GM12878 (cell line): Measurements from ENCODE around the gene SYPL1. TPM values are rescaled to one million over a fixed set of nuclear protein-coding genes. Genes with fewer than 3 reads are reported as not detected.

Experiments
- ATAC-seq: fragments of 200-7000 bp; cut with Tn5 transposase; 3 replicates; pipeline ENCODE4 v1.9.1; 2020; ENCODE audit warnings: mild to moderate bottlenecking, moderate library complexity
- BruUV-seq: library from RNA; stranded (reverse); fragments of 400-500 nt; replicated peaks from 2 replicates; lab custom pipeline; 2021; lab: Mats Ljungman, UMichigan
- CTCF ChIA-PET: fragments of 300-600 bp; sonication (Branson Sonifier 250); formaldehyde crosslinking; extraction: SDS; loops from one replicate; lab custom pipeline; 2021; ENCODE audit warnings: inconsistent platforms; lab: Yijun Ruan, JAX
- POLR2A ChIA-PET: fragments of 350-600 bp; formaldehyde crosslinking; extraction: SDS; loops from one replicate; lab custom pipeline; 2021; ENCODE audit warnings: inconsistent platforms; lab: Charles Lee
- RAD21 ChIA-PET: fragments of 300-600 bp; sonication (Branson Sonifier 250); formaldehyde crosslinking; loops from one replicate; lab custom pipeline; 2023; ENCODE audit warnings: antibody characterized with exemption; ENCODE audit not compliant: unreplicated experiment; lab: Charles Lee
- SMC1A ChIA-PET: fragments of 300-600 bp; sonication (Branson Sonifier 250); formaldehyde crosslinking; loops from one replicate; lab custom pipeline; 2023; ENCODE audit not compliant: unreplicated experiment, uncharacterized antibody; lab: Charles Lee
- DNase-seq: peaks from one replicate; pipeline ENCODE4 v3.0.0-alpha.2; 2011; ENCODE audit warnings: low read depth, low spot score
- FAIRE-seq: peaks from 3 replicates; lab custom pipeline; 2011; peaks lifted over from hg19 to GRCh38; lab: Jason Lieb, UNC
- H2AFZ ChIP-seq: 2 replicates; pipeline ENCODE4 v1.6.0; 2011; ENCODE audit warnings: low read depth, low read length, control low read depth; ENCODE audit not compliant: control insufficient read depth
- H3K27ac ChIP-seq: 2 replicates; pipeline ENCODE4 v1.5.1; 2011; ENCODE audit warnings: control low read depth; ENCODE audit not compliant: control insufficient read depth, insufficient read depth
- H3K27me3 ChIP-seq, 2 experiments: replicated peaks in 1 of 2; 2 replicates each; pipeline versions ENCODE4 v1.6.0 to v1.6.1; 2011; ENCODE audit warnings: low read length in 1 of 2; ENCODE audit not compliant: control insufficient read depth in 2 of 2, insufficient read depth in 2 of 2
- H3K36me3 ChIP-seq, 2 experiments: 2 replicates each; pipeline ENCODE4 v1.5.1; 2011; ENCODE audit warnings: low read length in 1 of 2; ENCODE audit not compliant: control insufficient read depth in 2 of 2, insufficient read depth in 2 of 2
- H3K4me1 ChIP-seq: 2 replicates; pipeline ENCODE4 v1.6.1; 2011; ENCODE audit warnings: mild to moderate bottlenecking, low read length, moderate library complexity, mixed read lengths; ENCODE audit not compliant: control insufficient read depth, insufficient read depth
- H3K4me2 ChIP-seq: 2 replicates; pipeline ENCODE4 v1.6.0; 2011; ENCODE audit warnings: control low read depth; ENCODE audit not compliant: control insufficient read depth, insufficient read depth
- H3K4me3 ChIP-seq: fragments of 200-600 bp; sonication (generic); 2 replicates; pipeline ENCODE4 v1.5.1; 2016
- H3K79me2 ChIP-seq: 2 replicates; pipeline ENCODE4 v1.6.0; 2011; ENCODE audit warnings: low read length; ENCODE audit not compliant: control insufficient read depth, insufficient read depth
- H3K9ac ChIP-seq: 2 replicates; pipeline ENCODE4 v1.8.0; 2011; ENCODE audit warnings: low read length, control low read depth, mixed read lengths; ENCODE audit not compliant: control insufficient read depth, insufficient read depth
- H3K9me3 ChIP-seq: replicated peaks from 3 replicates; pipeline ENCODE4 v1.5.1; 2011; ENCODE audit warnings: mild to moderate bottlenecking, low read length; ENCODE audit not compliant: control insufficient read depth, insufficient read depth
- H4K20me1 ChIP-seq: 2 replicates; pipeline ENCODE4 v1.6.0; 2011; ENCODE audit not compliant: control insufficient read depth, insufficient read depth
- BMI1 ChIP-seq: fragments of 450-650 bp; IDR thresholded peaks from 2 replicates; pipeline ENCODE4 v1.6.1; 2016; ENCODE audit warnings: mild to moderate bottlenecking, moderate library complexity, borderline replicate concordance
- CHD2 ChIP-seq: IDR thresholded peaks from 2 replicates; pipeline ENCODE4 v1.6.1; 2011; ENCODE audit warnings: low read depth, low read length, improper control_type of control experiment, borderline replicate concordance
- CTCF ChIP-seq, 3 experiments: IDR thresholded peaks in 2 of 3; conservative IDR thresholded peaks in 1 of 3; 2 replicates each; pipeline ENCODE4 v1.5.1; 2011; ENCODE audit warnings: low read depth in 3 of 3, low read length in 3 of 3, mild to moderate bottlenecking in 3 of 3, control low read depth in 2 of 3, moderate library complexity in 2 of 3, inconsistent platforms in 1 of 3, mixed read lengths in 1 of 3; ENCODE audit not compliant: control insufficient read depth in 2 of 3, insufficient read depth in 1 of 3; ENCODE audit errors: extremely low read depth in 1 of 3
- GATAD2B ChIP-seq: fragments of 450-650 bp; conservative IDR thresholded peaks from 2 replicates; pipeline ENCODE4 v1.6.1; 2017; ENCODE audit warnings: low read depth, mild to moderate bottlenecking, moderate library complexity
- HCFC1 ChIP-seq: fragments of 150-350 bp; IDR thresholded peaks from 2 replicates; pipeline ENCODE4 v1.6.1; 2014; ENCODE audit warnings: low read length
- IKZF2 ChIP-seq, 2 experiments: fragments of 450-650 bp; IDR thresholded peaks; 2 replicates each; pipeline ENCODE4 v1.6.1; 2017; ENCODE audit warnings: mild to moderate bottlenecking in 2 of 2, moderate library complexity in 2 of 2
- NR2C1 ChIP-seq: fragments of 450-650 bp; IDR thresholded peaks from 2 replicates; pipeline ENCODE4 v1.6.1; 2017; ENCODE audit warnings: antibody characterized with exemption, mild to moderate bottlenecking, moderate library complexity
- PML ChIP-seq: IDR thresholded peaks from 2 replicates; pipeline ENCODE4 v1.6.1; 2012; ENCODE audit warnings: low read length, inconsistent platforms
- POLR2AphosphoS5 ChIP-seq: IDR thresholded peaks from 2 replicates; pipeline ENCODE4 v1.6.1; 2011; ENCODE audit warnings: mild to moderate bottlenecking, low read length, inconsistent platforms
- TCF3 ChIP-seq: IDR thresholded peaks from 2 replicates; pipeline ENCODE4 v1.6.1; 2012; ENCODE audit warnings: low read depth, mild to moderate bottlenecking, low read length, borderline replicate concordance; ENCODE audit not compliant: insufficient read depth
- ZBTB4 ChIP-seq: fragments of 450-650 bp; formaldehyde crosslinking; IDR thresholded peaks from 2 replicates; pipeline ENCODE4 v1.4.0; 2022; ENCODE audit warnings: mild to moderate bottlenecking, moderate library complexity
- WGBS: methylation state at CpG from one replicate; pipeline ENCODE4 v1.1.6; 2016; ENCODE audit warnings: low lambda C conversion rate; ENCODE audit not compliant: insufficient replicate concordance, insufficient coverage; ENCODE audit errors: missing lambda C conversion rate; 5-methylcytosine and 5-hydroxymethylcytosine counted together
- in situ Hi-C: fragments of 300-500 bp; cut with MboI; formaldehyde crosslinking; loops from 9 replicates; pipeline ENCODE4 v1.14.3; 2018; ENCODE audit warnings: mixed read lengths
- intact Hi-C: fragments of 100-400 bp; cut with micrococcal nuclease; formaldehyde crosslinking; loops from one replicate; pipeline ENCODE4 v1.14.2; 2022; ENCODE audit not compliant: unreplicated experiment
- polyA plus RNA-seq, 11 experiments: library from polyadenylated mRNA; depleted of rRNA in 4 of 11; unstranded in 6 of 11; stranded (reverse) in 5 of 11; fragments of >200 nt; fragmentation: Nextera tagmentation in 4 of 11; fragmentation: Illumina TruSeq in 1 of 11; extraction: Ambion mirVana in 4 of 11; extraction: Trizol in 1 of 11; gene quantifications; 1 replicate in 1 of 11; 2 replicates in 10 of 11; pipeline versions ENCODE4 v1.2.1 to v1.2.3, GENCODE V29; 2011 to 2016; ENCODE audit warnings: inconsistent platforms in 2 of 11, missing spikeins in 2 of 11, low read depth in 1 of 11
- total RNA-seq, 4 experiments: library from RNA; depleted of rRNA in 3 of 4; stranded (reverse); fragments of >200 nt in 3 of 4; fragmentation: Illumina TruSeq in 1 of 4; extraction: Trizol in 1 of 4; gene quantifications; 2 replicates each; pipeline versions ENCODE4 v1.2.1 to v1.2.3, GENCODE V29; 2013 to 2021

The SYPL1 gene
- total and polyA plus RNA-seq, 10 of the 15 experiments (the other 5 are each of a cell fraction or from before 2014, with no cell fraction given): 34.5 to 177 (median 87.3) TPM

- FAIRE-seq: no peak
- POLR2A ChIA-PET: no interaction called here
- H2AFZ ChIP-seq: no peak overlapping the region
Measured at GRCh38 chr7:106054156-106054910, 57.8 kb downstream of the SYPL1 start.

More at GRCh38 chr7:106054156-106054910, 57.8 kb downstream of the SYPL1 start:
- Histone ChIP-seq H3K4me1 (peaks cover 29% of the 10 kb centered on the region), H3K4me2 (no peak overlapping the region), H3K27me3 (0 out of 4 replicates have a peak, but pooled peaks cover 0 to 1% of the 10 kb centered on the region in 2 experiments), H3K27ac (no peak overlapping the region), H3K9me3 (peaks cover 2% of the 10 kb centered on the region; the same call in 1 of the 3 replicates), H3K9ac (no peak overlapping the region), H3K79me2 (no peaks in the 10 kb centered on the region), H4K20me1 (no peaks in the 10 kb centered on the region), H3K36me3 (no peaks in the 10 kb centered on the region), H3K4me3 (no peak overlapping the region)
- CTCF ChIA-PET: interaction anchor here (9.2 kb wide), 1 partner anchor 99 kb away, joined by 288 read pairs; no protein-coding TSS in a partner anchor
- intact Hi-C loops (loop anchor here (10.0 kb wide), 1 partner anchor 410 kb away; no protein-coding TSS in a partner anchor), in situ Hi-C loops (no loop called here)
- BruUV-seq: no TSS peak
- ATAC-seq (no peak), DNase-seq (no peak)
- no peak for TF ChIP-seq CHD2
- no peak for TF ChIP-seq HCFC1
- TF ChIP-seq NR2C1: no peak
- no peak for TF ChIP-seq BMI1
- TF ChIP-seq ZBTB4: no peak
- no peak for TF ChIP-seq IKZF2 (IDR thresholded peaks at IDR 0.05)
- no peak for TF ChIP-seq TCF3
- no peak for TF ChIP-seq POLR2AphosphoS5
- no peak for TF ChIP-seq PML
- TF ChIP-seq GATAD2B: no peak
- TF ChIP-seq CTCF (IDR thresholded peaks at IDR 0.05 in 2 of 3, conservative IDR thresholded peaks at IDR 0.05 in 1 of 3; ENCODE audit: control insufficient read depth in 2 of 3, extremely low read depth in 1 of 3, insufficient read depth in 1 of 3, low read depth in 3 of 3, low read length in 3 of 3): no peak
- 81% methylated on average over 11 of the region's 11 CpGs for WGBS
- RAD21 ChIA-PET: interaction anchor here (5.0 kb wide), 1 partner anchor 100 kb away, joined by 133 read pairs; no protein-coding TSS in a partner anchor
- SMC1A ChIA-PET: interaction anchor here (8.8 kb wide), 1 partner anchor 100 kb away, joined by 223 read pairs; no protein-coding TSS in a partner anchor
